Activated CD4-positive, alpha-beta T cell treated with anti-CD3 and anti-CD28 coated beads, Interleukin-10, Interleukin-2, amounts not matched to agents 100 ng/mL and 50 ng/mL, durations not matched to agents 16 hours and 8 hours (primary cell): ENCODE data around the gene CLEC4G.

Source experiments
- DNase-seq: peaks from one replicate; pipeline ENCODE4 v3.0.0-alpha.2; 2020

The CLEC4G gene

DNA sequence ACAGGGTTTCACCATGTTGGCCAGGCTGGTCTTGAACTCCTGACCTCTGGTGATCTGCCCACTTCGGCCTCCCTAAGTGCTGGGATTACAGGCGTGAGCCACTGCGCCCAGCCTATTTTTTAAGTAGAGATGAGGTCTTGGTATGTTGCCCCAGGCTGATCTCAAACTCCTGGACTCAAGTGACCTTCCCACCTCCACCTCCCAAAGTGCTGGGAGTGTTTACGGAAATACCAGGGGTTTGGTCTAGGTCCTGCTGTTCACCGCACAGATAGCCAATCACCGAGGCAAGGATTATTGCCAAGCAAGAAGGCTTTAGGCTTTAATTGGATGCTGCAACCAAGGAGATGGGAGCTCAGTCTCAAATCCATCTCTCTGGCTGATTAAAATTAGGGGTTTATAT is 11.6 kb downstream of the CLEC4G start:
- DNase-seq: no peak

DNA sequence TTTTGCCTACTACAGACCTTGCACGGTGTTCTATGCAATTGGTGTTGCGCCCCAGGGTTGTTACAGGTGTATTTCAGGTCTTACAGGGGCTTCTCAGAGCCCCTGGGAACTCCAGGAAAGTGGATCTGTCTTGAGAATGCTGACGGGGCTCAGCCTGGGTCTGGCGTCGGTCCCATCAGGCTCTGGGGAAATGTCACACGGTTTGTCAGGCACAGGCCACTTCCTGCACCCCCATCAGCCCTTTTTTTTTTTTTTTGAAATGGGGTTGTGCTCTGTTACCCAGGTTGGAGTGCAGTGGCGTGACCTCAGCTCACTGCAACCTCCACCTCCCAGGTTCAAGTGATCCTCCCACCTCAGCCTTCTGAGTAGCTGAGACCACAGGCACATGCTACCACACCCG is 13.2 kb downstream of the CLEC4G start:
- DNase-seq: no peak

DNA sequence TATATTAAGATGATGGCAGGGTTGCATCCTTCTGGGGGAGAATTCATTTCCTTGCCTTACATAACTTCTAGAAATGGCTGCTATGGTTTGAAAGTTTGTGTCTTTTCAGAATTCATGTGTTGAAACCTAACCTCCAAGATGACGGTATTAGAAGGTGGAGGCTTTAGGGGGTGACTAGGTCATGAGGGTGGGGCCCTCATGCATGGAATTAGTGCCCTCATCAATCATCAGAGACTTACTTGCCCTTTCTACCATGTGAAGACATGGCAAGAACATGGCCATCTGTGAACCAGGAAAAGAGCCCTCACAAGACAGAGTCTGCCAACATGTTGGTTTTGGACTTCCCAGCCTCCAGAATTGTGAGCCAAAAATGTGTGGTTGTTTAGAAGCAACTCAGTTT is 15.1 kb downstream of the CLEC4G start:
- DNase-seq: no peak

DNA sequence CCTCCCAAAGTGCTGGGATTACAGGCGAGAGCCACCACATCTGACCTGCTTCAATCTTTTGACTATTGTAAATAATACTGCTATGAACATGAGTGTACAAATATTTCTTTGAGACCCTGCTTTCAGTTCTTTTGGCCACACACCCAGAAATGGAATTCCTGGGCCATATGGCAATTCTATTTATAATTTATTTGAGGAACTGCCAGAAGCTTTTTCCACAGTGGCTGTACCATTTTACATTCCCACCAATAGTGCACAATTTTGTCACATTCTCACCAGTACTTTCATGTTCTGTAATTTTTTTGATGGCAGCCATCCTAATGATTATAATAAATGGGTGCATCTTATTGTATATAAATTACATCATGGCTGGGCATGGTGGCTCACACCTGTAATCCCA is 16.2 kb downstream of the CLEC4G start:
- DNase-seq: no peak

DNA sequence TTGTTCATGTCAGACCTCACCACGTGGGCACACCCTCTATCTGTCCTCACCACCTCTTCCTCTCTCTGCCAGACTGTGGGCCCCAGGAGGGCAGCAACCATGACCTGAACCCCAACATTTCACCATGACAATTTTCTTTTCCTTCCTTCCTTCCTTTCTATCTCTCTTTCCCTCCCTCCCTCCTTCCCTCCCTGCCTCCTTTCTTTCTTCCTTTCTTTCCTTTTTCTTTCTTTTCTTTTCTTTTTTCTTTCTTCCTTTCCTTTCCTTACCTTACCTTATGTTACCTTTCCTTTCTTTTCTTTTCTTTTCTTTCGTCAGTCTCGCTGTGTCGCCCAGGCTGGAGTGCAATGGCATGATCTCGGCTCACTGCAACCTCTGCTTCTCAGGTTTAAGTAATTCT is 21.3 kb downstream of the CLEC4G start:
- DNase-seq: no peak

DNA sequence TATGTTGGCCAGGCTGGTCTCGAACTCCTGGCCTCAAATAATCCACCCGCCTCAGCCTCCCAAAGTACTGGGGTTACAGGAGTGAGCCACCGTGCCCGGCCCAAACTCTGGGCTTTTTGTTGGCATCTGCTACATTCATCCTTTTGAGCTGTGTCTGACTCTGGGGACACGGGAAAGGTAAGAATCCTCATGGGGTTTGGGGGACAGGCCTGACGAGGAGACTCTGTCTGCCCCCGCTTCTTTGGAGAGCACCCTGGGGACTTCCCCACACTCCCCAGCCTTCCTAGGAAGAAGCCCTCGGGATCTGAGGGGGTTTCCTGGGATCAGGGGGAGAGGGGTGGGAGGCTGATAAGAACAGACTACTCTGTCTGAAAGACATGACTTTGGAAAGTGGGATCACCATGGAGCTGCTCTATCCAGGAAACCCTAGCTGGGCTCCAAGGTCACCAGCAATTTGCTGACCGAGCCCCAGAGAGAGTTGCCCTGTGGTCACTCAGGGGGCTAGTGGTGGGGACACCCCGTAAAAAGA is 21.9 kb downstream of the CLEC4G start:
- no peak for DNase-seq

DNA sequence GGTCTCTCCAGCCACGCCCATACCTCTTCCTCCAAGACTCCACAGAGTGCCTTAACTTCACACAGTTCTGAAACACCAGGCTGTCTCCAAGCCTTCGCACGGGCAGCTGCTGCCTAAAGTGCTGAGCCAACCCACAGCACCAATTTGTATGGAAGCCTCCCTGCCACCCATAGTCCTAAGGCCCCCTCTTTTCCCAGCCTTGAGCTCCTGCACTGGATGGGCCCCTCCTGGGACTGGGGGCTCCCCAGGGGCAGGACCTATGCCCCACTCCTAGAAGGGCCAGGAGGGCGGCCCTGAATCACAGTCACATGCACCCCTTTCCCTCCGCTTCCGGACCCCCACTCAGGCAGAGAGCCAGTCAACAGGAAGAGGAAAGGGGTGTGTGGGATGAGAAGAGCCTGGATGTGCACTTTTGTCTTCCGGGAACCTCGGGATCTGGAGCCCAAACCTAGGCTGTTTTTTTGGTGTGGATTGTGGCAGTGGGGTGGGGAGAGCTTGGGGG is 24.9 kb downstream of the CLEC4G start:
- DNase-seq: no peak

DNA sequence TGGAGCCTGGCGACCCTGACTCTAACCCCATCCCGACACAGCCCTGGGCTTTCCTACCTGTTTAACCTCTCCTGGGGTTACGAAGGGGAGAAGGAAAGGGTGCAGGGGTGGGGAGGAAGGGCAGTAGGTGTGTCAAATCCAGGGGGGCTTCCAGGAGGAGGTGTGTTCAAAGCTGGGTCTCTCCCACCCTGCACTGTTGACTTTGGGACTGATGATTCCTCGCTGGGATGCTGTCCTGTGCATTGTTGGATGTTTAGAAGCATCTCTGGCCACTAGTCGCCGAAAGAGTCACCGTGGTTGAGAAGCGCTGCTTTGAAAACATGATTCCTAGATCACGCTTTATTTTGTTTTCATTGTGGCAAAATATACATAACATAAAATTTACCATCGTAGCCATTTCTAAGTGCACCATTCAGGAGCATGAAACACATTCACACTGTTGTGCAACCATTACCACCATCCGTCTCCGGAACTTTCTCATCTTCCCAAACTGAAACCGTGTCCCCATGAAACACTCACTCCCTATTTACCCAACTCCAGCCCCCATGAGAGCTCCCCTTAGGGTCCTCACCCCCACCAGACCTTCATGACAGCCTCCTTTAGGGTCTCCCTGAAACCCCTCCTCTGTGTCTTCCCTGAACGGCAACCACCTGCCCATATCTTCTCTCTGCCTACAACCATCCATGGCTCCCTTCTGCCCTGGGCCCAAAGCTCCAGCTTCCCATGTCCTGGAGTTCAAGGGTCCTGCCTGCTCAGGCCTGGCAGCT is 25.5 kb downstream of the CLEC4G start:
- no peak for DNase-seq

DNA sequence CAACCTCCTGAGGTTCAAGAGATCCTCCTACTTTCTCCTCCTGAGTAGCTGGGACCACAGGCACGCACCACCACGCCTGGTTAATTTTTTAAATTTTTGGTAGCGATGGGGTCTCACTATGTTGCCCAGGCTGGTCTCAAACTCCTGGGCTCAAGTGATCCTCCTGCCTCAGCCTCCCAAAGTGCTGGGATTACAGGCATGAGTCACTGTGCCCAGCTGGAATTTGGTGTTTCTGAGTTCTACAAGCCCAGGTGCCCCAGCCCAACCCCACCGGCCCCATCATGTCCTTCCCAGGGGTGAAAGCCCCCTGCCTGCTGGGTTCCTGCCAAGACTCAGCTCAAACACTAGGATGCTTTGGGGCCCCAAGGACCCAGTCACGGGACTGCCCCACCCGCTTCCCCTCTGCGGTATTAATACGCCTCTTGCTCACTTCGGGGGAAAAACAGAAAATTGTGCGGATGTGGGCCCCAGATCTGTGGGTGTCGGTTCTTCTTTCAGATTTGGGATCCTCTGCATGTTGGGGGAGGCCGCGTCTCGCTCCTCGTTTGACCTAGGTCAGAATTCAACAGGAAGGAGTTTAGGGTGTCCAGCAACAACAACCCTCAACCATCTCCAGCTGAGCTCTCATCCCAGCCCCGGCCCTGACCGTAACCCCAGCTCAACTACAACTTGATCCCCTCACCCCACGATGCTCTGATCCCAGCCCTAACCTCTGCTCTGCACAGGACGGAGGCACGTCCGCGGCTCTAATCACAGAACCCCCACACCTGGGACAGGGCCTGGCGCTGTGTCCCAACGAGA is 26.3 kb downstream of the CLEC4G start:
- DNase-seq: peak; percentile 78

DNA sequence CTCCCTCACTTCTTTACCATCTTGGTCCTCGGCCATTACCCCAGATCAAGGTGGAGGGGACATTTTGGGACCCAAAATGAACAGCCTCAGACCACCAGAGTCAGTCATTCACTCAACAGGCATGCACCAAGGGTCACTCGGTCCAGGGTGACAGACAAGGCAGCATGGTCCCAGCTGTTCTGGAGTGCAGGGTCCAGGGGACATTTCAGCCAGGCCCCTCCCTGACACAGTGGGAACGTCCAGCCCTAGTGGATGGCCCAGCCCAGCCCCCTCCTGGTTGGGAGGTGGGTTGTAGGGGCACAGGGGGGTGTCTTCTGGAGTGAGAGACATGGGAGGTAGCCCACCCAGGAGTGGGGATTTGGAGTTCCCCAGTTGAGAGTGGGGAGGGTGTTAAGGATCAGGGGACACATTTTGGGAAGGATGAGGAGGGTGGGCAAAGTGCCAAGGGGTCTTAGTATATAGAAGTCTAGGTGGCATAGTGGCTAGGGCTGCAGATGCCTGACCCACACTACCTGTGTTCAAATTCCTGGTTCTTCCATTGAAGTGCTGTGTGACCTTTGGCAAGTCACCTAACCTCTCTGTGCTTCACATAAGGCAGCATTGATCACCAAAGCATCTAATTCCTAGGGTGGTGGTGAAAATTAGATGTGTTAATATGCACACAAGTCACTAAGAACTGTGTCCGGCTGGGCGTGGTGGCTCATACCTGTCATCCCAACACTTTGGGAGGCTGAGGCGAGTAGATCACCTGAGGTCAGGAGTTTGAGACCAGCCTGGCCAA is 27.4 kb downstream of the CLEC4G start:
- no peak for DNase-seq

DNA sequence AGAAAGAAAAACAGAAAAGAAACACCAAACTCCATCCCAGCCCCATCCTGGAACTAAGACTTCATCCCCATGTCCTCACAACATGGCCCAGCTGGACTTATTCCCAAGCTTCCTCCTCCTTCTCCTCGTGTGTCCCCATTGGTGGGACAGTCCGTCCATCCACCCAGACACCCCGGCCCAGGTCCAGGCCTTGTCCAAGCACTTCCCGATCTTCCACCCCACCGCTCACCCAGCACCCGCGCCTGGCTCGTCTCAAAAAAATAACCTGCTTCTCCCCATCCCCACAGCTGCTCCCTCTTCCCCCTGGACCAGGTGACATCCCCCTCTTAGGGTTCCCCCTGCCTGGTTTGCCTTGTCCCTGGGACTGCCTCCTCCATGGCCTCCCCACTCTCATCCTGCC is 28.6 kb downstream of the CLEC4G start:
- no peak for DNase-seq

DNA sequence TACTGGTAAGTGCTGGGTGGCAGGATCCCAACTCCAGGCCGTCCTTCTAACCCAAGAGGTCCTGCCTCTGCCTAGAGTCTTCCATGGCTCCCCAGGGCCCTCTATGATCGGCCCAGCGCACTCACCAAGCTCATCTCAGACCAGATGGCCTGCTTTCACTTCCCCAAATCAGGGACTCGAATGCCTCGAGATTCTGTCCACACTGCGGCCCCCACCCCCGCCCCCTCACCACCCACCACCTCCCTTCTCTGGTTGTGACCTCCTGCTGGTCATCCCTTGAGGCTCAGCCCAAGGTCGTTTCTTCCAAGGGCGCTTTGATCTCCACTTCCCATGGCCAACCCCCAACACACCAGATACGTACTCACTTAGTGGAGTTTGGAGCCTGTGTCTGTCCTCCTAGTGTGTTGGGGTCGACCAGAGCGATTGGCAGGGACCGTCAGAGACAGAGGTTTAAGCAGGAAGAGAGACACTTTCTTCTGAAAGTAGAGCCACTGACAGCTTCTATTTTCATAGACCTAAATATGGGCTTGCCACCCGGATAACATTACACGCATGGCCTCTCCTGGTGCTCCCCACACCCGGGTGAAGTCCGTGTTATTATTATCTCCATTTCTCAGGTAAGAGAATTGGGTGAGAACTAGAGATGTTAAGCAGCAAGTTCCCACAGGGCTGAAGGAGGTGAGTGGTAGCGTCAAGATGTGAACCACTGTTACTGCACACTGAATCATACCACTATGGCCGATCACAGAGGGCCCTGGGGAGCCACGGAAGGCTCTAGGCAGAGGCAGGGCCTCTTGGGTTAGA is 30.1 kb downstream of the CLEC4G start, which contains the start of gene FCER2:
TSS of gene FCER2 (minus strand) at position 478 of the 804 bp plus-strand sequence. CDS start 2,371 bp downstream, outside the sequence.
- no peak for DNase-seq

DNA sequence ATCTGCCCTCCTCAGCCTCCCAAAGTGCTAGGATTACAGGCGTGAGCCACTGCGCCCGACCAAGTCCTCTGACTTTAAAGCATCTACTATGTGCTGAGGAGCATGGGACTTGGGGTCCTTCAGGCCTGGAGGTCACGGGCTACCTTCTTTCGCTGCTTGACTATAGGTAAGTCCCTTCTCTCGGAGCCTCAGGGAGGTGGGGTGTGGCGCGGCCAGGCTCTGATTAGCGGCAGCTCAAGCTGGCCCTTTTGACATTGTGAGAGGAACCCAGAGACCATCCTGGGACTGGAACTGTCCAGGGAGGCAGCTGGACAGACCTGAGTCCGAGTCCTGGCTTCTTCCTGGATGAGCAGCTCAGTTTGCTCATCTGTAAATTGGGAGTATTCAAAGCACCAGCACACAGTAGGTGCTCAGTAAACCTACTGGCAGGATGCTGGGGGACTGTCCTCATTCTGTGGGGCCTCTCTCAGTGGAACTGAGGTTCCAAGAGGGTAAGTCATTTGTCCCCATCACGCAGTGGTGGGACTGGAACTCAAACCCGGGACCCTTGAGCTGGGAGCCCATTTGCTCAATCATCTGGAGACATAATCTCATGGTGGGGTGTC is 30.8 kb downstream of the CLEC4G start:
- DNase-seq: no peak

DNA sequence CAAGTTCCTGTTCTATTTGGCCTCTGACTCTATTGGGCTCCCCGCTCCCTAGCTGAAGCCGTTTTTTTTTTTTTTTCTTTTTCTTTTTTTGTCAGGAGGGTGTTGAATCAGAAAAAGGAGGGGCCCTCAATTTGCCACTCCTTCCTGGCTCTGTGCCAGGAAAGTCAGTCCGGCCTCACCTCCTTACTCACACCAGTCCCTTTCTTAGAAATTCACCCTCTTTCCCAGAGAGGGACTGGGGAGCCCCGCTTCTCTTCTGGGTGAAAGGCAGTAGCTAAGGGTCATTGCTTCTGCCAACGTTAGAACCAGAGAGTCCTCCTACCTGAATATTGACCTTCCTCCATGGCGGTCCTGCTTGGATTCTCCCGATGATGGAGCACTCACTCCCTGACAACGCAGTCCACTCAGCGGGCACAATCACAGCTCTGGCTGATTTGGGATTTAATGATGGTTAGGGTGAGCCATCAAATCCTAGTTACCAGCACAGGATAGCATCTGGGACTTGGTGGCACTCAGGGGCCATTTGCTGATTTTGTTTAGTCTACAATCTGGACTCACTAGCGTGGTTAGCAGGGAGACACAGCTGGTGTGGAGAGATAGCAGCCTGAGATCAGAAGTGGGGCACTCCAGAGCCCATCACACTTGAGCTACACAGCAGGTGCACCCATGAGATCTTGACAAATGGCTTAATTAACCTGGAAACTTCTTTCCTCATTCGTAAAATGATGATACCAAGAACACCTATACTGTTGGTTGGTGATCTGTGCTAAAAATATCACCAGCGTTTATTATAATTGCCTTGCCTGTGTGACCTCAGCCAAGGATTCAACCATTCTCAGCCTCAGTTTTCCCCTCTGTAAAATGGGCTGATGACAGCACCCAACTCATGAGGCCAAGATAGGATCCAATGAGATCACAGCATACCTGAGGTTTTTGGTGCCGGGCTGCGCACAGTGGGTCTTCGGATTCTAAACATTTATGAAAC is 32.2 kb downstream of the CLEC4G start:
- DNase-seq: peak; percentile 52

DNA sequence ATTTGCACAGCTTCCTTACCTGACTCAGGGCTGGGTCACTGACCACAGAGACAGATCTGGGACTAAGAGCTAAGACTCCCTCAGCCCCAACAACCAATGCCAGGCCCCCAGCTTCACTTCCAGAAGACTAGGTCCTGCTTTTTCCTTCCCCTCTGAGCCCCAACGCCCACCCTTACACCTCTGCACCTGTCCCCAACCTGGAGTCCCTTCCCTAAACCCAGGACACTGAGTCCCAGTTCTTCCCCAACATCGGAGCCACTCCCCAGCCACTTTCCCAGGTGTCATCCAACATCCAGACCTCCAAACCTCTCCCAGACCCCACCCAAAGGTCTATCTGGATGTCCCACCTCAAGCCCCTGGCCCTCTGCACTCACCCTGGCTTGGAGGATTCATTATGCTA is 32.9 kb downstream of the CLEC4G start:
- no peak for DNase-seq

DNA sequence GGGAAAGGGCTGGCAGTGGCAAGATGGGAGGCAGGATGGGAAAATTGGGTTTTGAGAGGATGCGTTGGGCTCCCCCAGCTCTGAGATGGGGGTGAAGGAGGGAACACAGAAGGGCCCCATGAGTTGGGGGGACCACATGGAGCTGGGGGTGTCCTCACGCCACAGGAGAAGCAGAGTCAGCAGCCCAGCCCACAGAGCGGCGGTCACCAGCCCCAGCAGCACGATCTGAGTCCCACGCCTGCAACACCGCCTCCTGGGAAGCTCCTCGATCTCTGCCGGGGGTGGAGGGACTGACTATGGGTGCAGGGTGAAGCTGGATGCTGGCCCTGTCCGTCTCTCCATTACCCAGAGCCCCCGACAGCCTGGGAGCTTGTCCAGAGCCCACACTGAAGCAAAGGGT is 33.3 kb downstream of the CLEC4G start:
- no peak for DNase-seq

DNA sequence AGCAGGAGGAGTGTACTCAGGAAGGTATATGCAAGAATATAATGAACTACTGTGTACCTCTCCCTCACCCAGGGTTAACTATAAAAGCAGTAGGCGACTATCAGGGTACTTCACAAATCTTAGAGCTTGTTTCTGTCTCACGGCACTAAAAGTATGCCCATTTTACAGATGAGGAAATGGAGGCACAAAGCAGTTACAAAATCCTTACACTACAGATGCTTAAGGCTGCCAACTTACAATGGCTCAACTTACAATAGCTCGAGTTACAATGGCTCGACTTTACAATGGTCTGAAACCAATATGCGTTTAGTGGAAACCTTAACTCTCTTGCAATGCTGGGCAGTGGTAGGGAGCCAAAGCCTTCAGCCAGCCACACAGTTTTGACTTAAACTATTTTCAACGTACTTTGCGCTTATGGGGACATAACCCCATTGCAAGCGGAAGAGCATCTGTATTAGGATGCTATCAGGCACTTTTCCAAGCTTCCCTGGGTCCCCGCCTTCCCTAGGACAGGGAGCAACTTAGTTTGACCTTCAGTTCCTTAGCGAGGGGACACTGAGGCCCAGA is 34.1 kb downstream of the CLEC4G start:
- no peak for DNase-seq

DNA sequence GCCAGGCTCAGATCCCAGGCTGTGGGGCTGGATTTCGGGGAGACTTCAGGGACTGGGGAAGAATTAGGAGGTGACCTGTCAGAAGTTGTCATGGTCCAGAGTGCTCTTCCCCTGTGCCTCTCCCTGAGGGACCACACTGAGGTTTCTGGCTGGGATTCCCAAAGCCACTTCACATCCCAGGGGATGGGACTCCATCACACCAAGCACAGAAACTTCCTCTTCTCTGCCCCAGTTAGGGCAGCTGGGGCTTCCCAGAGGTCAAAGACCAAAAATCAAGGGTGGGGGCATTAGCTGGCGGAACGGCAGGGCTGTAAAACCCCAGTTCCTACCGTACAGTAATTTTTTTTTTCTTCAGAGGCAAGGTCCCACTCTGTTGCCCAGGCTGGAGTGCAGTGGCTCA is 37.4 kb downstream of the CLEC4G start:
- no peak for DNase-seq

DNA sequence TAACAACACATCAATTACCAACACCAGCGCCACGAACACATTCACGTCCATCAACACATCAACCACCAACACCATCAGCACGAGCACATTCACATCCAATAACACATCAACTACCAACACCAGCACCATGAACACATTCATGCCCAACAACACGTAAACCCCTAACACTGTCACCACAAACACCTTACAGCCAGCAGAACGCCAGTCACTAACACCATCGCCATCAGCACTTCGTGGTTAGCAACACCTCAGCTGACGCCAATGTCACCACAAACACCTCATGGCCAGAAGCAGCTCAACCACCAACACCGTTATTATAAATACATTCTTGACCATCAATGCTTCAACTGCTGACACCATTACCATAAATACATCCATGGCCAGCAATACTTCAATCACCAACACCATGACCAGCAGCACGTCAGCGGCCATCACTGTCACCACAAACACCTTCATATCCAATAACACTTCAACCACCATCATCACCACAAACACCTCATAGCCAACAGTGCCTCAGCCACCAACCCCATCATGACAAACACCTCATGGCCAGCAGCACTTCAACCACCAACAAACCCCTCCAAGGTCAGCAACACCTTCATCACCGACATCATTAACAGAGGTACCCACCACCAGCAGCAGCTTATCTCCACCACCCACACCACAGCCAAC is 39.4 kb downstream of the CLEC4G start:
- DNase-seq: peak; percentile 32
